ENCODE measurements around the gene MUCL3.

DNA sequence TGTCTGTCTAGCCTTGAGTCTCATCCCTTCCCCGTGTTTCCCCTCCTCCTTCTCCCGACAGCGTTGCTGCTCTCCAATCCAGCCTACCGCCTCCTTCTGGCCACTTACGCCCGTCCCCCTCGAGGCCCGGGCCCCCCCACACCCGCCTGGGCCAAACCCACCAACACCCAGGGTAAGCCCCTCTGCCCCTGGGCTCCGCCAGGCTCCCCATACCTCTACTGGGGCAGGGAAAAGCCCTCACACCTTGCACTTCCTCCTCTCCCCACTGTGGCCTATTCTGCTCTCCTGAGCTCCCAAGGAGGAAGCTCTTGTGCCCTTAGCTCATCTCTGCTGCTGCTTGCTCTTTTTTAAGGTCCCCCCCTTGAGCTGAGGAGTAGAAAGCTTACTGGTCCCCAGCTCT lies 45.4 kb upstream of the MUCL3 start:
- TF ChIP-seq CTCF (IDR thresholded peaks at IDR 0.05): no peak
- no peak for TF ChIP-seq POLR2A (IDR thresholded peaks at IDR 0.05)

Data from prostate gland (tissue), 2 donors.